Memory B cell (primary cell): ENCODE data around the gene TSPY2.
"Not testable (repeated sequence)": the region's sequence is repeated elsewhere in the genome, so short reads cannot be mapped to it uniquely, and the experiment has no call there.

ENCODE experiments used
- ATAC-seq: fragments of 150-1000 bp; cut with Tn5 transposase; 2 replicates; pipeline ENCODE4 v1.10.0; 2021; ENCODE audit warnings: low read depth, mild to moderate bottlenecking, moderate library complexity
- DNase-seq, 2 donors: peaks; one replicate each; pipeline ENCODE4 v3.0.0; 2022; ENCODE audit warnings: low spot score in 2 of 2
- H3K27ac Mint-ChIP-seq: one replicate; pipeline ENCODE4 v1.8.0; 2022; ENCODE audit warnings: mild to moderate bottlenecking, moderate library complexity, mixed read lengths
- H3K27me3 Mint-ChIP-seq: one replicate; pipeline ENCODE4 v1.8.0; 2022; ENCODE audit warnings: mixed read lengths
- H3K36me3 Mint-ChIP-seq: one replicate; pipeline ENCODE4 v1.8.0; 2022; ENCODE audit warnings: mild to moderate bottlenecking, mixed read lengths
- H3K4me1 Mint-ChIP-seq: one replicate; pipeline ENCODE4 v1.8.0; 2022; ENCODE audit warnings: mixed read lengths
- H3K4me3 Mint-ChIP-seq: one replicate; pipeline ENCODE4 v1.8.0; 2022; ENCODE audit warnings: mild to moderate bottlenecking, moderate library complexity, mixed read lengths
- H3K9me3 Mint-ChIP-seq: one replicate; pipeline ENCODE4 v1.8.0; 2022; ENCODE audit warnings: mixed read lengths

Gene TSPY2, protein sequence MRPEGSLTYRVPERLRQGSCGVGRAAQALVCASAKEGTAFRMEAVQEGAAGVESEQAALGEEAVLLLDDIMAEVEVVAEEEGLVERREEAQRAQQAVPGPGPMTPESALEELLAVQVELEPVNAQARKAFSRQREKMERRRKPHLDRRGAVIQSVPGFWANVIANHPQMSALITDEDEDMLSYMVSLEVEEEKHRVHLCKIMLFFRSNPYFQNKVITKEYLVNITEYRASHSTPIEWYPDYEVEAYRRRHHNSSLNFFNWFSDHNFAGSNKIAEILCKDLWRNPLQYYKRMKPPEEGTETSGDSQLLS

DNA sequence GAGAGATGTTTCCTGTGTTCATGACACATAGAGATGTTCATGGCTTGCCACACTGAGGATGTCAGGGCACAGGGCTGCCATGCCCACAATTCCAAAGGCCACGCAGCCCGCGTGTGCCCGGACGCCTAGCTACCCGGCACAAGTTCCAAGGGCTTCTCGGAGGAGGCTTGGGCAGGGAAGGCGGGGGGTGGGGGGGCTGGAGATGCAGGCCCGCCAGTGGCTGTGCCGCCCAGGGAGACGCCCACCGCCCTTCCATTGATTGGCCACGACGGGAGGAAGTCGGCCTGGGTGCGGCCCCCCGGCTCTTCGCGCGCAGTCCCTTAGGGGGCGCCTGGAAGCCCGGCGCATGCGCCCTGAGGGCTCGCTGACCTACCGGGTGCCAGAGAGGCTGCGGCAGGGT, at the start of gene TSPY2:
Gene TSPY2 (plus strand): TSS at position 301 of the 400 bp plus-strand sequence. CDS start 46 bp downstream, at position 347.
- DNase-seq, ATAC-seq, H3K4me3 Mint-ChIP-seq, H3K36me3 Mint-ChIP-seq, H3K9me3 Mint-ChIP-seq, H3K27me3 Mint-ChIP-seq, H3K27ac Mint-ChIP-seq, H3K4me1 Mint-ChIP-seq: not testable (repeated sequence)

DNA sequence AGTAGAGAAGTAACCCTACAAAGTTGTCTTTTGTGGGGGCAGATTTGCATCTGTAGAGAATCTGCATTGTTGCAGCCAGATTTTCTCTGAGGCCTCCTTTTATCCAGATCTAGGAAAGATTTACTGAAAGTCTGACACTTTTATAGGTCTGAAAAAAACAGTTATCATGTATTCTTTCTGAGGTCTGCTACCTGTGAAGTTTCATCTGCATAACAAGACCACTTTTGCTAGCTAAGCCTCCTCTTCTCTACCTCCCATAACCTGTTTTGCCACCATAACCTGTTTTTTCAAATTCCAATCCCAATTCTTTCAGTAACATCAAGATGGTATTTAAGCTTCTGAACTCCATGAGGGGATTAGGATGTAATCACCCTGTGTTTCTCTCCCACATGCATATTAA, 36.5 kb upstream of the TSPY2 start:
- not testable (repeated sequence) for H3K27ac Mint-ChIP-seq, H3K4me1 Mint-ChIP-seq, H3K36me3 Mint-ChIP-seq, H3K9me3 Mint-ChIP-seq, H3K4me3 Mint-ChIP-seq, DNase-seq, ATAC-seq, H3K27me3 Mint-ChIP-seq

DNA sequence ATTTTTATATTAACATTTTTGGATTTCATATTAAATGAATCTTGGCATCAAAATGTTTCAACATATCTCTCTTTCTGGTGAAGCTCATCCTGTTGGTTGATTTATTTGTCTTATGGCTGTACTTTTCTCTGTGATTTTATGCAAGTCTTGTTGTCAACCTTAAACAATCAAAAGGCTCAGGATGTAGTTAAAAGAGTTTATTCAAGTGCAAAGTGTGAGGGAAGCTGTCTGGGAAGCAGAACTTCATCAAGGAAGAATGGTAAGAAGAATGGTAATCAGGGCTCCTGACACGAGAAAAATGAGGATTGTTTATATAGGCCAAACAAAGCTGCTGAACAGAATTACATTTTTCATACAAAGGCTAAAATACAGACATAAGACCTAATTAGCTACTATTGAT, 29.0 kb upstream of the TSPY2 start:
- H3K4me1 Mint-ChIP-seq, H3K27ac Mint-ChIP-seq, H3K9me3 Mint-ChIP-seq, H3K27me3 Mint-ChIP-seq, DNase-seq, H3K4me3 Mint-ChIP-seq, ATAC-seq, H3K36me3 Mint-ChIP-seq: not testable (repeated sequence)

DNA sequence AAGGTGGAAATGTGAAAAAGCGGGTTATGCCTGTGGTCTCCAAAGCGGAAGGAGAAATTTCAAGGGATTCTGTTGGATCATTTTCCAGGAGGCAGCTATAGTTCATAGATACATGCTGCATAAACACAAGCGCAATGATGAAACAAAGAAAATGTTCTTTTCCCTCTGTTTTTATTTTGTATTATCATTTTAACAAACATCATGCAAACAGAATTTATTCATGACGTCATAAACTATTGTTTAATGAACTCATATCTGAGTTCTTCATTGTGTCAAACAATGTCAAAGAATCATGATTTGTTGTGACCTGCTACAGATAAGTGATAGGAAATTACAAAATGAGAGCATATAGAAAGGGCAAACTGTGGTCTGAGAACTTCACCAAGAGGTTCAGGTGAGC, 23.8 kb downstream of the TSPY2 start:
- not testable (repeated sequence) for H3K9me3 Mint-ChIP-seq, H3K27ac Mint-ChIP-seq

More for the DNA sequence above, 23.8 kb downstream of the TSPY2 start:
- H3K36me3 Mint-ChIP-seq, ATAC-seq, DNase-seq, H3K27me3 Mint-ChIP-seq, H3K4me3 Mint-ChIP-seq, H3K4me1 Mint-ChIP-seq: not testable (repeated sequence)
